ENCODE measurements around the gene KCNMA1.

KCNMA1 gene

GRCh38 chr10:77300682-77301302, 336.8 kb downstream of the KCNMA1 start:
- no peak for DNase-seq (ENCODE audit: low spot score)

- DNase-seq (ENCODE audit: low spot score) = no peak
Measured at GRCh38 chr10:77299320-77299719, 338.3 kb downstream of the KCNMA1 start.

- no peak for DNase-seq (ENCODE audit: low spot score)
Measured at GRCh38 chr10:77297393-77297739, 340.2 kb downstream of the KCNMA1 start.

- no peak for DNase-seq (ENCODE audit: low spot score)
Measured at GRCh38 chr10:77296534-77297392, 340.8 kb downstream of the KCNMA1 start.

- DNase-seq (ENCODE audit: low spot score) = no peak
Measured at GRCh38 chr10:77293773-77294172, 343.8 kb downstream of the KCNMA1 start.

- DNase-seq (ENCODE audit: low spot score) = no peak
Measured at GRCh38 chr10:77293347-77293746, 344.3 kb downstream of the KCNMA1 start.

GRCh38 chr10:77291596-77292505, 345.8 kb downstream of the KCNMA1 start:
- DNase-seq (ENCODE audit: low spot score) = no peak

GRCh38 chr10:77290528-77291155, 347.0 kb downstream of the KCNMA1 start:
- no peak for DNase-seq (ENCODE audit: low spot score)

- no peak for DNase-seq (ENCODE audit: low spot score)
Measured at GRCh38 chr10:77289790-77290189, 347.8 kb downstream of the KCNMA1 start.

- DNase-seq (ENCODE audit: low spot score) = no peak
Measured at GRCh38 chr10:77289027-77289501, 348.5 kb downstream of the KCNMA1 start.

GRCh38 chr10:77287647-77288120, 349.9 kb downstream of the KCNMA1 start:
- no peak for DNase-seq (ENCODE audit: low spot score)

GRCh38 chr10:77286531-77287508, 350.8 kb downstream of the KCNMA1 start:
- DNase-seq (ENCODE audit: low spot score) = no peak

GRCh38 chr10:77285529-77286182, 352.0 kb downstream of the KCNMA1 start:
- DNase-seq (ENCODE audit: low spot score) = no peak

GRCh38 chr10:77284797-77285196, 352.8 kb downstream of the KCNMA1 start:
- DNase-seq (ENCODE audit: low spot score) = no peak

- no peak for DNase-seq (ENCODE audit: low spot score)
Measured at GRCh38 chr10:77283326-77283725, 354.3 kb downstream of the KCNMA1 start.

- no peak for DNase-seq (ENCODE audit: low spot score)
Measured at GRCh38 chr10:77282163-77282562, 355.4 kb downstream of the KCNMA1 start.

GRCh38 chr10:77281719-77282118, 355.9 kb downstream of the KCNMA1 start:
- no peak for DNase-seq (ENCODE audit: low spot score)

GRCh38 chr10:77279207-77279606, 358.4 kb downstream of the KCNMA1 start:
- no peak for DNase-seq (ENCODE audit: low spot score)

GRCh38 chr10:77274046-77274795, 363.4 kb downstream of the KCNMA1 start:
- DNase-seq (ENCODE audit: low spot score) = no peak

All from CD4-positive, alpha-beta T cell treated with Interleukin-2 at 100 ng/mL for 4 hours (primary cell).